ENCODE data around the gene CYB5R4.

CYB5R4 gene

DNA sequence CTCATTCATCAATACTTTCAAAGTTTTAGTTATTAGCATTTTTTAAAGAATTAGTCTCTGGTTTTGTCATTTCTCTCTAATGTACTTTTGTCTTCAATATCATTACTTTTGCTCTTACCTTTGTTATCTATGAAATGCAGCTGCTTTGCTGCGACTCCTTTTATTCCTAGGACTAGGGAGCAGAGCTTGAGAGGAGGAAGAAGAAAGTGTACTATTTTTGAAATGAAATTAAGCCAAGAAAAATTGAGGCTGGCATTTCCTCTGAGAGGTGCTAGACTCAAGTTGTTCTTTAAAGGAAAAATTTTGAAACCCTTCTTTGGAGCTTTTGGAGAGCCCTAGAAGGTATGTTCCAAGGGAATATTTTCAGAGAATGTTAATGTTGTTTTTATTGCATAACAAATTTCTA is 125.8 kb downstream of the CYB5R4 start:
- H3K27me3 ChIP-seq (ENCODE audit: low read depth, low read length) = no peaks in the 10 kb centered on the region
- H3K27ac ChIP-seq (ENCODE audit: low read length) = no peak overlapping the region
- H3K9me3 ChIP-seq (ENCODE audit: control insufficient read depth in 1 of 2, low read length in 2 of 2) = peaks cover 0 to 2% of the 10 kb centered on the region in 2 donors
- no peaks in the 10 kb centered on the region for H3K4me1 ChIP-seq (ENCODE audit: control insufficient read depth in 1 of 2, insufficient read depth in 2 of 2, low read length in 2 of 2)
- H3K36me3 ChIP-seq (ENCODE audit: control insufficient read depth in 1 of 2, insufficient read depth in 2 of 2, low read length in 2 of 2) = no peaks in the 10 kb centered on the region
- no peak overlapping the region for H3K4me3 ChIP-seq (ENCODE audit: low read depth in 1 of 2, low read length in 2 of 2)

DNA sequence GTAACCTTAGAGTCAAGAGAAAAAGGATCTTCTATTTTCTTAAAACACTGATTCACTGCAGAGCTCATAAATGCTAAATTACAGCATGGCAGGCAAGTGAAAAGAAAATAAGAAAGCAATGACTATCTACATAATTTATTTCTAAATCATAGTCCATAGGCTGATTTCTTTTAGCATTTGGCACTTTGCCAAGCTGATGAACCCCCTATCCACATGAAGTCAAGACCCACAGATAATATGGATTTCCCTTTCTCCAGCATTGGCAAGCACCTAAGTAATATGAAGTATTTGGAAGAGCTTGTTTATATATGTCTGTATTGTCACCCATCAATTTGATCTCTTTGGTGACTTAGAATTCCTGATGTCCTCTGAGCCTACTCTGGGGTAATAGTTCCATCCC is 126.2 kb downstream of the CYB5R4 start:
- no peaks in the 10 kb centered on the region for H3K36me3 ChIP-seq (ENCODE audit: control insufficient read depth in 1 of 2, insufficient read depth in 2 of 2, low read length in 2 of 2)
- no peaks in the 10 kb centered on the region for H3K27me3 ChIP-seq (ENCODE audit: low read depth, low read length)
- no peaks in the 10 kb centered on the region for H3K4me1 ChIP-seq (ENCODE audit: control insufficient read depth in 1 of 2, insufficient read depth in 2 of 2, low read length in 2 of 2)
- no peak overlapping the region for H3K27ac ChIP-seq (ENCODE audit: low read length)
- peaks cover 0 to 2% of the 10 kb centered on the region in 2 donors for H3K9me3 ChIP-seq (ENCODE audit: control insufficient read depth in 1 of 2, low read length in 2 of 2)
- H3K4me3 ChIP-seq (ENCODE audit: low read depth in 1 of 2, low read length in 2 of 2) = no peak overlapping the region

DNA sequence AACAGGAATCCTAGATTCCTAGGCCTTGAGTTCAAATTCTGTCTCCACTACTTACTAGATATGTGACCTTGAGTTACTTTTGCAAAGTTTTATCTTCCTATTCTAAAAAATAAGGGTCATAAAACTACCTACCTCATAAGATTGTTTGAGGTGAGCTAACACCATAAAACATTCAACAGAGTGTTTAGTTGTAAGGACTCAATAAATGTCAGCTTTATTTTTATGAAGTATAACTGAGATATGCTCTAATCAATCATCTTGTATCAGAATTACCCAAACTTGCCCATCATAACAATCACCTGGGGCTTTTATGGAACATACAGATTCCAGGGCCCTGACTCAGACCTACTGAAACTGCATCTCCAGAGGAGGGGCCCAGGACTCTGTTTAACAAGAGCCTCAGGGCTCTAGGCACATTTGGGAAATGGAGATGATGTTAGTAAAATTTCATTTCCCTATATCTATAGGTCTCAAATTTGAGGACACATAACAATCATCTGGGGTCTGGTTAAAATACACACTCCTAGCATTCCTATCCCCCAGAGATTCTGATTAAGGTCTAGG is 138.6 kb downstream of the CYB5R4 start:
- no peaks in the 10 kb centered on the region for H3K9me3 ChIP-seq (ENCODE audit: control insufficient read depth in 1 of 2, low read length in 2 of 2)
- H3K36me3 ChIP-seq (ENCODE audit: control insufficient read depth in 1 of 2, insufficient read depth in 2 of 2, low read length in 2 of 2) = no peaks in the 10 kb centered on the region
- no peaks in the 10 kb centered on the region for H3K27me3 ChIP-seq (ENCODE audit: low read depth, low read length)
- no peaks in the 10 kb centered on the region for H3K4me1 ChIP-seq (ENCODE audit: control insufficient read depth in 1 of 2, insufficient read depth in 2 of 2, low read length in 2 of 2)
- no peak overlapping the region for H3K27ac ChIP-seq (ENCODE audit: low read length)
- H3K4me3 ChIP-seq (ENCODE audit: low read depth in 1 of 2, low read length in 2 of 2) = no peak overlapping the region

GRCh38 chr6:84001119-84001518 is 141.6 kb downstream of the CYB5R4 start:
- Histone ChIP-seq H3K4me1 (ENCODE audit: control insufficient read depth in 1 of 2, insufficient read depth in 2 of 2, low read length in 2 of 2) (no peaks in the 10 kb centered on the region), H3K36me3 (ENCODE audit: control insufficient read depth in 1 of 2, insufficient read depth in 2 of 2, low read length in 2 of 2) (no peaks in the 10 kb centered on the region), H3K27ac (ENCODE audit: low read length) (no peak overlapping the region), H3K4me3 (ENCODE audit: low read depth in 1 of 2, low read length in 2 of 2) (no peak overlapping the region), H3K9me3 (ENCODE audit: control insufficient read depth in 1 of 2, low read length in 2 of 2) (no peaks in the 10 kb centered on the region), H3K27me3 (ENCODE audit: low read depth, low read length) (no peaks in the 10 kb centered on the region)

- Histone ChIP-seq H3K9me3 (ENCODE audit: control insufficient read depth in 1 of 2, low read length in 2 of 2) (no peaks in the 10 kb centered on the region), H3K27ac (ENCODE audit: low read length) (no peak overlapping the region), H3K4me3 (ENCODE audit: low read depth in 1 of 2, low read length in 2 of 2) (no peak overlapping the region), H3K4me1 (ENCODE audit: control insufficient read depth in 1 of 2, insufficient read depth in 2 of 2, low read length in 2 of 2) (no peaks in the 10 kb centered on the region), H3K36me3 (ENCODE audit: control insufficient read depth in 1 of 2, insufficient read depth in 2 of 2, low read length in 2 of 2) (no peaks in the 10 kb centered on the region), H3K27me3 (ENCODE audit: low read depth, low read length) (no peaks in the 10 kb centered on the region)
These were observed 142.7 kb downstream of the CYB5R4 start for GRCh38 chr6:84002226-84002625.

DNA sequence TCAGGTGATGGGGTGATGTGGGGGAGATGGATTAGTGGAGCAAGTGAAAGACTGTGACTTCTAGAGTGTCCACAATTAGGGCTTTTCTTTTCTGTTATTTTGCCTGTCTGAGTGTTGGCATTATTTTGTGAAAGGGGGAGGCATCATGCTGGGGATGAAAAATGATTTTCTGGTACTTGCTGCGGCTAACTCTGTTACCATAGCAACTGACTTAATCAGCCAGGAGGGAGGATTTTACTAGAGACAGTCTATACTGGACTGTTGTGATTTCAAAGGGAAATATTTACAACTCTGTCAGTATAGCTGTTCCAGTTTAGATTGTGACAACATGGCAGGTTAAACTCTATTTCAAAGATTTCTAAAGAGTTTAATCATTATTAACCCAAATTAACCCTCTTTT is 143.6 kb downstream of the CYB5R4 start:
- H3K4me1 ChIP-seq (ENCODE audit: control insufficient read depth in 1 of 2, insufficient read depth in 2 of 2, low read length in 2 of 2) = no peaks in the 10 kb centered on the region
- no peak overlapping the region for H3K27ac ChIP-seq (ENCODE audit: low read length)
- no peaks in the 10 kb centered on the region for H3K9me3 ChIP-seq (ENCODE audit: control insufficient read depth in 1 of 2, low read length in 2 of 2)
- H3K27me3 ChIP-seq (ENCODE audit: low read depth, low read length) = no peaks in the 10 kb centered on the region
- no peak overlapping the region for H3K4me3 ChIP-seq (ENCODE audit: low read depth in 1 of 2, low read length in 2 of 2)
- H3K36me3 ChIP-seq (ENCODE audit: control insufficient read depth in 1 of 2, insufficient read depth in 2 of 2, low read length in 2 of 2) = no peaks in the 10 kb centered on the region

- no peak overlapping the region for H3K4me3 ChIP-seq (ENCODE audit: low read depth in 1 of 2, low read length in 2 of 2)
- no peaks in the 10 kb centered on the region for H3K9me3 ChIP-seq (ENCODE audit: control insufficient read depth in 1 of 2, low read length in 2 of 2)
- H3K4me1 ChIP-seq (ENCODE audit: control insufficient read depth in 1 of 2, insufficient read depth in 2 of 2, low read length in 2 of 2) = no peaks in the 10 kb centered on the region
- H3K27me3 ChIP-seq (ENCODE audit: low read depth, low read length) = no peaks in the 10 kb centered on the region
- H3K36me3 ChIP-seq (ENCODE audit: control insufficient read depth in 1 of 2, insufficient read depth in 2 of 2, low read length in 2 of 2) = no peaks in the 10 kb centered on the region
- no peak overlapping the region for H3K27ac ChIP-seq (ENCODE audit: low read length)
These were observed 144.2 kb downstream of the CYB5R4 start for GRCh38 chr6:84003654-84004053.

DNA sequence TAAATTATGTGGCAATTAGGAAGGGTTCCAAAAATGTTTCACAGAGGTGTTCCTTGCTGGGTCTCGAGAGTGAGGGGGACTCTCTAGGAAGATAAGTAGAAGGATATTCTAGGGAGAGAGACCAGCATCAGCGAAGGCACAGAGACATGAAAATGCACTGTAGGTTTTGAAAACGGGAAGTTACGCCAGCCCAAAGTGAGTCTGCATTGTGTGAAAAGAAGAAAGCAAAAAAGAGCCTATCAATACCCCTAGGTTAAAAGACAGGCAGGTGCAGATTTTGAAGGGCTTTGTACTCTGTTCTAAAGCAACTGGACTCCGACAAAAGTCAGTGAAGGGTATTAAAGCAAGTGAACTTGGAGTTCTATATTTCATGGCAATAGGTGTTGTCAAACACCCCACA is 148.4 kb downstream of the CYB5R4 start:
- H3K9me3 ChIP-seq (ENCODE audit: control insufficient read depth in 1 of 2, low read length in 2 of 2) = no peaks in the 10 kb centered on the region

DNA sequence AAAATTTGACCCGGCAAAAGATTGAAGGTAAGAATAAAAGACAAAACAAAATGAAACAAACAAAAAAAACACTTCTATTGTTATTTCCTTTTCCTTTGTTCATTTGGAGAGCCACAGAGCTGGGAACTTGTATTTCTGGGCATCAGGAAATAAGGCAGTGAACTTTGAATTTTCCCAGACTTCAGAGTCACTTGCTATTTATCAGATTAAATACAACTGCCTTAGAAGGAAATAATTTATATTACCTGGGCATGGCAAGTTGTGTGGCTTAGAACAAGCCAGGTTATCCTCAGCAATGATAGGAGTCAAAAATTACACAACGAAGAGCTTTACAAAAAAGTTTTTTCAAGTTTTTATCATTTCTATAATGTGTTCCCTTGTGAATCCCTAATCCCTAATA is 153.9 kb downstream of the CYB5R4 start:
- Histone ChIP-seq H3K4me1 (ENCODE audit: control insufficient read depth in 1 of 2, insufficient read depth in 2 of 2, low read length in 2 of 2) (no peaks in the 10 kb centered on the region), H3K27me3 (ENCODE audit: low read depth, low read length) (no peaks in the 10 kb centered on the region), H3K36me3 (ENCODE audit: control insufficient read depth in 1 of 2, insufficient read depth in 2 of 2, low read length in 2 of 2) (no peaks in the 10 kb centered on the region), H3K9me3 (ENCODE audit: control insufficient read depth in 1 of 2, low read length in 2 of 2) (no peaks in the 10 kb centered on the region), H3K27ac (ENCODE audit: low read length) (no peak overlapping the region), H3K4me3 (ENCODE audit: low read depth in 1 of 2, low read length in 2 of 2) (no peak overlapping the region)

More for the DNA sequence above, 148.4 kb downstream of the CYB5R4 start:
- Histone ChIP-seq H3K27me3 (ENCODE audit: low read depth, low read length) (no peaks in the 10 kb centered on the region), H3K4me3 (ENCODE audit: low read depth in 1 of 2, low read length in 2 of 2) (no peak overlapping the region), H3K27ac (ENCODE audit: low read length) (no peak overlapping the region), H3K4me1 (ENCODE audit: control insufficient read depth in 1 of 2, insufficient read depth in 2 of 2, low read length in 2 of 2) (no peaks in the 10 kb centered on the region), H3K36me3 (ENCODE audit: control insufficient read depth in 1 of 2, insufficient read depth in 2 of 2, low read length in 2 of 2) (no peaks in the 10 kb centered on the region)

DNA sequence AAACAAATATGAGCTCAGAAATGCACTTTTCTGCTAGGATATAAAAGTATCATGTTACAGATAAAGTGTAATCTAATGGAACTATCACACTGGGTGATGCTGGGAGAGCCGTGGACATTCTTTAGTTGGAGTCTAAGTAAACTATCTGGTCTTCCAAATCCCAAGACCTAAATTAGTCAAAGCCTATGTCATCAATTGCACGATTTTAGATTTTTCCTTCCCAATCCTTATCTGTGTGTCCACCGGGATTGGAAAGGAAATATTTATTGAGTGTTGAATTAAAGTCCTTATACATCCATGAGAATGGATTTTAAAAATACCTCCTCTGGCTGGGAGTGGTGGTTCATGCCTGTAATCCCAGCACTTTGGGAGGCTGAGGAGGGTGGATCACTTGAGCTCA is 154.4 kb downstream of the CYB5R4 start:
- Histone ChIP-seq H3K9me3 (ENCODE audit: control insufficient read depth in 1 of 2, low read length in 2 of 2) (no peaks in the 10 kb centered on the region), H3K27ac (ENCODE audit: low read length) (no peak overlapping the region), H3K4me3 (ENCODE audit: low read depth in 1 of 2, low read length in 2 of 2) (no peak overlapping the region), H3K27me3 (ENCODE audit: low read depth, low read length) (no peaks in the 10 kb centered on the region), H3K4me1 (ENCODE audit: control insufficient read depth in 1 of 2, insufficient read depth in 2 of 2, low read length in 2 of 2) (no peaks in the 10 kb centered on the region), H3K36me3 (ENCODE audit: control insufficient read depth in 1 of 2, insufficient read depth in 2 of 2, low read length in 2 of 2) (no peaks in the 10 kb centered on the region)

DNA sequence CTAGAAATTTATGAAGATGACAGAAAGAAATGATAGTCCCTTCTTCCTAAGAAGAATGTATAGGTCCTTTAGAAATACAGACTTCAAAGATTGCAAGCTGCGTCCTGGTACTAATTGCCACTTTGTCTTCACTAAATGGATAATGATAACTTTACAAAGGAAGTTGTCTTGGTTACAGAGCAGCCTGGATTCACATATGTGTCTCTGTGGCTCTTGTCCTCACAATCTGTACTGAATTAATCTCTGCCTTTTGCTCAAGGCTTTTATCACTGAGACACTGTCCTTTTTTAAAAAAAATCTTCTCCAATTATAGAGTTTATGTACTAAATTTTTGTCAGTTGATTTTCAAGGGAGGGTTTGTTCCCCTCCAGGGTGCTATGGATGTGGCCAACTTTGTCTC is 156.5 kb downstream of the CYB5R4 start:
- Histone ChIP-seq H3K27ac (ENCODE audit: low read length) (no peak overlapping the region), H3K36me3 (ENCODE audit: control insufficient read depth in 1 of 2, insufficient read depth in 2 of 2, low read length in 2 of 2) (no peaks in the 10 kb centered on the region), H3K4me3 (ENCODE audit: low read depth in 1 of 2, low read length in 2 of 2) (no peak overlapping the region), H3K4me1 (ENCODE audit: control insufficient read depth in 1 of 2, insufficient read depth in 2 of 2, low read length in 2 of 2) (no peaks in the 10 kb centered on the region), H3K9me3 (ENCODE audit: control insufficient read depth in 1 of 2, low read length in 2 of 2) (no peaks in the 10 kb centered on the region), H3K27me3 (ENCODE audit: low read depth, low read length) (no peaks in the 10 kb centered on the region)

Measured in muscle layer of duodenum (tissue), 2 donors.